ENCODE results near the gene MTSS2. TPM values are rescaled to one million over a fixed set of nuclear protein-coding genes. Genes with fewer than 3 reads are reported as not detected.

MTSS2 gene
- total and polyA plus RNA-seq, 7 experiments from 2014 or later = 1.4 to 16.7 (median 11.5) TPM; not detected in 2

- Mint-ChIP-seq H3K27ac (peak overlapping the region in 2 of 9 donors; percentile 25 to 42), H3K36me3 (peaks cover 0 to 3% (median 0%) of the 10 kb centered on the region in 5 donors), H3K27me3 (peaks cover 0 to 26% (median 3%) of the 10 kb centered on the region in 5 donors), H3K9me3 (no peaks in the 10 kb centered on the region), H3K4me3 (peak overlapping the region in 6 of 10 donors; percentile 53 to 84 (median 68)), H3K4me1 (peaks cover 0 to 8% (median 4%) of the 10 kb centered on the region in 7 donors)
- Histone ChIP-seq H3K4me3 (ENCODE audit: low read length) (no peak overlapping the region), H3K4me1 (ENCODE audit: control insufficient read depth in 2 of 2, insufficient read depth in 2 of 2, low read length in 2 of 2) (peaks cover 0 to 7% of the 10 kb centered on the region in 2 donors), H3K27me3 (ENCODE audit: control insufficient read depth in 2 of 2, insufficient read depth in 2 of 2, low read length in 2 of 2) (peaks cover 0 to 6% of the 10 kb centered on the region in 2 donors), H3K9me3 (ENCODE audit: control insufficient read depth in 2 of 3, low read length in 3 of 3) (no peaks in the 10 kb centered on the region), H3K36me3 (ENCODE audit: control insufficient read depth in 2 of 3, insufficient read depth in 3 of 3, low read length in 3 of 3) (peaks cover 0 to 4% (median 0%) of the 10 kb centered on the region in 3 experiments), H3K27ac (ENCODE audit: low read depth, low read length) (no peak overlapping the region)
- DNase-seq (peak in 1 of 9 donors; percentile 0), ATAC-seq (no peak)
- intact Hi-C loops (cut with micrococcal nuclease) = no loop called here
- ChIA-PET CTCF (interaction anchor here (1.2 to 2.9 kb wide), 2 partner anchors 9 to 83 kb away, joined by 4 to 12 read pairs; no protein-coding TSS in a partner anchor), POLR2A (interaction anchor here (0.5 to 0.9 kb wide), 3 partner anchors 9 to 50 kb away, joined by 3 read pairs; no protein-coding TSS in a partner anchor)
These were observed 1.9 kb upstream of the MTSS2 start for GRCh38 chr16:70687671-70688245.

- CTCF ChIA-PET = interaction anchor here (2.9 kb wide), 1 partner anchor 83 kb away, joined by 12 read pairs; no protein-coding TSS in a partner anchor
- Mint-ChIP-seq H3K27me3 (peaks cover 0 to 26% (median 4%) of the 10 kb centered on the region in 5 donors), H3K4me3 (peak overlapping the region; percentile 12 to 84 (median 63)), H3K9me3 (no peaks in the 10 kb centered on the region), H3K27ac (peak overlapping the region in 2 of 9 donors; percentile 25 to 42), H3K36me3 (peaks cover 0 to 3% (median 0%) of the 10 kb centered on the region in 5 donors), H3K4me1 (peaks cover 0 to 8% (median 4%) of the 10 kb centered on the region in 7 donors)
- no peaks in the 10 kb centered on the region for H3K9me3 ChIP-seq (ENCODE audit: control insufficient read depth in 2 of 3, low read length in 3 of 3)
- POLR2A ChIA-PET = interaction anchor here (0.5 to 0.7 kb wide), 3 partner anchors 8 to 18 kb away, joined by 3 read pairs; no protein-coding TSS in a partner anchor
- H3K4me1 ChIP-seq (ENCODE audit: control insufficient read depth in 2 of 2, insufficient read depth in 2 of 2, low read length in 2 of 2) = peaks cover 0 to 7% of the 10 kb centered on the region in 2 donors
- intact Hi-C loops (cut with micrococcal nuclease) = no loop called here
- peaks cover 0 to 4% (median 0%) of the 10 kb centered on the region in 3 experiments for H3K36me3 ChIP-seq (ENCODE audit: control insufficient read depth in 2 of 3, insufficient read depth in 3 of 3, low read length in 3 of 3)
- H3K27ac ChIP-seq (ENCODE audit: low read depth, low read length) = no peak overlapping the region
- H3K27me3 ChIP-seq (ENCODE audit: control insufficient read depth in 2 of 2, insufficient read depth in 2 of 2, low read length in 2 of 2) = peaks cover 0 to 6% of the 10 kb centered on the region in 2 donors
- H3K4me3 ChIP-seq (ENCODE audit: low read length) = no peak overlapping the region
- DNase-seq (peak in 1 of 9 donors; percentile 5), ATAC-seq (no peak)
These were observed 1.3 kb upstream of the MTSS2 start for GRCh38 chr16:70687102-70687511.

DNA sequence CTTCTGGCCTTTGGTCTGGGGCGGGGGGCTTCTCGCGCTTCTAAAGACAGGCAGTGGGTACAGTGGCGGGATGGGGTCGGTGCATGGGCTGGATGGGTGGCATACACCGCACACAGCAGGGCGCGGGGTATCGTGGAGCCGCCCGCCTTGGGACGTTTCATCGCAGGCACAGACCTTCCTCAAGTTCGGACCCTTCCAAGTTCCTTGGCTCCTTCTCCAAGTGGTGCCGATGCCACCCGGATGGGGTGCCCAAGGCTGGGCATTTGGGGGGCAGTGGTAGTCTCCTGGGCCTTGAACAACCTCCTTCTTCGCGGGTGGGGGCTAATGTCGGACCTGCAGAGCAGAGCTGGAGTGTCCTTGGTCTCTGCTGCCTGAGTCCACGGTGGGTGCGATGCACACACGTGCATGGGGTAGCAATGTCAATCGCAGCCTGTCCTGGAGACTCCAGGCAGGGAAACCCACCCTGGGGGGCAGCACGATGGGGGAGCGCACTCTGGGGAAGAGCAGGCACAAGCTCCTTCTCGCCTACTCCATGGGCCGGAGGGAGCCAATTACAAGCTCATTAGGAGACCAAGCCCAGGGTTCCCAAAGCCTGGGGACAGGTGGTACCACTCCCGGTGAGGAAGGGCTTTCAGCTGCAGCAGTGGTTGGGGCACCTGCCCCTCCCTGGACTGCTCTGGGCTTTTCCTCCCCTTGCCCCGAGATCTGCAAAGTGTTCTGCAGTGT lies 686 bp upstream of the MTSS2 start:
- POLR2A ChIA-PET = interaction anchor here (0.7 kb wide), 1 partner anchor 9 kb away, joined by 3 read pairs; no protein-coding TSS in a partner anchor
- H3K4me1 ChIP-seq (ENCODE audit: control insufficient read depth in 2 of 2, insufficient read depth in 2 of 2, low read length in 2 of 2) = peaks cover 0 to 7% of the 10 kb centered on the region in 2 donors
- intact Hi-C loops (cut with micrococcal nuclease) = no loop called here
- CTCF ChIA-PET = interaction anchor here (2.9 kb wide), 1 partner anchor 84 kb away, joined by 12 read pairs; no protein-coding TSS in a partner anchor
- peak overlapping the region; percentile 42 to 77 (median 66) for H3K4me3 Mint-ChIP-seq
- ATAC-seq = no peak
- no peak overlapping the region for H3K27ac Mint-ChIP-seq
- H3K4me1 Mint-ChIP-seq = peaks cover 0 to 8% (median 4%) of the 10 kb centered on the region in 7 donors
- peaks cover 0 to 3% (median 0%) of the 10 kb centered on the region in 5 donors for H3K36me3 Mint-ChIP-seq
- no peaks in the 10 kb centered on the region for H3K9me3 Mint-ChIP-seq
- no peak overlapping the region for H3K4me3 ChIP-seq (ENCODE audit: low read length)
- peak in 1 of 9 donors; percentile 6 for DNase-seq
- peaks cover 0 to 6% of the 10 kb centered on the region in 2 donors for H3K27me3 ChIP-seq (ENCODE audit: control insufficient read depth in 2 of 2, insufficient read depth in 2 of 2, low read length in 2 of 2)
- peaks cover 0 to 26% (median 4%) of the 10 kb centered on the region in 5 donors for H3K27me3 Mint-ChIP-seq
- peaks cover 0 to 4% (median 0%) of the 10 kb centered on the region in 3 experiments for H3K36me3 ChIP-seq (ENCODE audit: control insufficient read depth in 2 of 3, insufficient read depth in 3 of 3, low read length in 3 of 3)
- no peaks in the 10 kb centered on the region for H3K9me3 ChIP-seq (ENCODE audit: control insufficient read depth in 2 of 3, low read length in 3 of 3)
- no peak overlapping the region for H3K27ac ChIP-seq (ENCODE audit: low read depth, low read length)

DNA sequence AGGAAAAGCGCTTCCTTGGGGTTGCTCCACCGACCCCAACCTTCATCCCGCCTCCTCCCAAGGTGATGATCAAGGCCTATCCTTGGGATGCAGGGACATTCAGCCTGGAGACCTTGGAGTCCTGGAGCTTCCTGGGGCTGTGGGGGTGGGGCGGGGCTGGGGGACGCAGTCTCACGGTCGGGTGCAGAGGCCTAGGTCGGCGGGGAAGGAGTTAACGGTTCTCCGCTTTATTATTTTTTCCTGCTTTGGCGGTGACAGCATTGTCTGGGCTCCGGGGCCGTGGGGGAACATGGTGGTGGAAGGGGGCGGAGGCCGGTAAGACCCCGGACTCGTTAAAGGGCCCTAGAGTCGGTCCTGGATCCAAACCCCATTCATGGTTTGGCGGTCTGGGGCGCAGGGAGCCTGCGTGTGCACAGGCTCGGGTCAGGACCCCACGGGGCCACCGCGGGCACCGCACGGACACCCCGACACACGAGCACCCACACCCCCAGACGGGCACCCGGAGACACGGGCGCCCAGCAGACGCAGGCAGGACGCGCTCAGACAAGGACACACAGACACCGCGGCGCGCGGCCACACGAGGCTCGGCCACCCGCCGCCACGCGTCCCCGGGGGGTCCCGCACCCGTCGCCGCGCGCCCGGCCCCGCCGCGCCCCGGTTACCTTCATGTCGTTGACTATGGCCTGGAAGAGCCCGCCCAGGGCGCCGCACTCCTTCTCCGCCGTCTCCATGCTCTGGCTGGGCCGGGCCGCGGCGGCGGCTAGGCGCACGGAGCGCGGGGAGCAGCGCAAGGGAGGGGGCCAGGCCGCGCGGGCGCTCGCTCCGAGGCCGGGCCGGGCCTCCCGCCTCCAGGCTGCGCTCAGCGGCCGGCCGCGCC lies 554 bp downstream of the MTSS2 start:
- Histone ChIP-seq H3K36me3 (ENCODE audit: control insufficient read depth in 2 of 3, insufficient read depth in 3 of 3, low read length in 3 of 3) (peaks cover 0 to 4% (median 0%) of the 10 kb centered on the region in 3 experiments), H3K27ac (ENCODE audit: low read depth, low read length) (no peak overlapping the region), H3K4me3 (ENCODE audit: low read length) (no peak overlapping the region), H3K4me1 (ENCODE audit: control insufficient read depth in 2 of 2, insufficient read depth in 2 of 2, low read length in 2 of 2) (peaks cover 0 to 7% of the 10 kb centered on the region in 2 donors), H3K9me3 (ENCODE audit: control insufficient read depth in 2 of 3, low read length in 3 of 3) (no peaks in the 10 kb centered on the region), H3K27me3 (ENCODE audit: control insufficient read depth in 2 of 2, insufficient read depth in 2 of 2, low read length in 2 of 2) (peaks cover 0 to 6% of the 10 kb centered on the region in 2 donors)
- H3K27me3 Mint-ChIP-seq = peaks cover 0 to 26% (median 4%) of the 10 kb centered on the region in 5 donors
- peak in 2 of 9 donors; percentile 8 to 9 for DNase-seq
- peak; percentile 36 for ATAC-seq
- peaks cover 0 to 3% (median 0%) of the 10 kb centered on the region in 5 donors for H3K36me3 Mint-ChIP-seq
- intact Hi-C loops (cut with micrococcal nuclease) = loop anchor here in 1 of 2 donors (1.0 kb wide), 1 partner anchor 52 kb away; no protein-coding TSS in a partner anchor
- peaks cover 0 to 8% (median 4%) of the 10 kb centered on the region in 7 donors for H3K4me1 Mint-ChIP-seq
- CTCF ChIA-PET = no interaction called here
- POLR2A ChIA-PET = interaction anchor here (0.6 to 0.9 kb wide), 2 partner anchors 49 to 86 kb away, joined by 3 to 4 read pairs; no protein-coding TSS in a partner anchor
- peak overlapping the region in 9 of 10 donors; percentile 32 to 74 (median 59) for H3K4me3 Mint-ChIP-seq
- peak overlapping the region in 1 of 9 donors; percentile 14 for H3K27ac Mint-ChIP-seq
- no peaks in the 10 kb centered on the region for H3K9me3 Mint-ChIP-seq

DNA sequence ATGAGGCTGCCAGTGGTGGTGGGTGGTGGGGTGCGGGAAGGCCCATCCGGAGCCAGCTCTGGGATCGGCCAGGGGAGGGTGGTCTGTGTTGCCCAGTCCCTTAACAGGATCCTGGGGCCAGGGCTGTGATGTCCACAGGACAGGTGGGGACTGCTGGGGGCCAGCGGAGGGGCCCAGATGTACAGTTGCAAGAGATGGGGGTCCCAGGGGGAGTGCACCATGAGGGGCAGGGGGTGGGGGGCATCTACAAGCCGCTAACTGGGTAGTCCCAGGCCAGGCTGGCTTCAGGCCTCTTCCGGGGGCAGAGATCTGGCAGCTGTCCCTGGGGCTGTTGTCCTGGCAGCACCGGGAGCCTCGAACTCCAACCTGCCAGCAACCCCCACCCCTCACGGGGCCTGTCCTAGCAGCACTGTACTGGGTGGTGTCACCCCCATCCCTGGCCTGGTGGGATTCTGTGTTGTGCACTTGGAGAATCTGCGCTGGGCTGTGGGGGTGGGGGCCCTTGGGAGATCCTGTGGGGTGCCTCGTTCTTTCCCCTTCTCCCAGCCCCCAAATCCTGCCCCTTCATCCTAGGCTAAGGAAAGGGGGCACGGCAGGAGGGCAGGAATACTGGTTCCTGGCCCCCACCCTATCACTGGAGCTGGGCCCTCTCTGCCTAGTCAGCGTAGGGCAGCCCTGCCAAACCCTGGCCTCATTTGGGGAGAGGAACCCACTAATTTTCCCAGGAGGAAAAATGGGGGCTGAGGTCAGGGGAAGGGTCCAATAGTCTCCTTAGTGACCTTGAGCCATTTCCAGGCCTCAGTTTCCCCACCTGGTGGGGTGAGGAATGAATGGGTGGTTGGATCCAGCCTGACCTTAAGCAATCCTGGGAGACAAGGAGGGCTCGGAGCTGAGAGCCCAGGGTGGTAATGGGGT lies 1.4 kb downstream of the MTSS2 start:
- peak overlapping the region in 8 of 10 donors; percentile 32 to 74 (median 64) for H3K4me3 Mint-ChIP-seq
- H3K27ac Mint-ChIP-seq = no peak overlapping the region
- POLR2A ChIA-PET = interaction anchor here (0.6 to 0.9 kb wide), 2 partner anchors 50 to 87 kb away, joined by 3 to 4 read pairs; no protein-coding TSS in a partner anchor

More for the DNA sequence above, 1.4 kb downstream of the MTSS2 start:
- H3K4me3 ChIP-seq (ENCODE audit: low read length) = no peak overlapping the region
- H3K36me3 ChIP-seq (ENCODE audit: control insufficient read depth in 2 of 3, insufficient read depth in 3 of 3, low read length in 3 of 3) = peaks cover 0 to 4% (median 0%) of the 10 kb centered on the region in 3 experiments
- H3K4me1 ChIP-seq (ENCODE audit: control insufficient read depth in 2 of 2, insufficient read depth in 2 of 2, low read length in 2 of 2) = peaks cover 0 to 7% of the 10 kb centered on the region in 2 donors
- no peak overlapping the region for H3K27ac ChIP-seq (ENCODE audit: low read depth, low read length)
- peaks cover 0 to 6% of the 10 kb centered on the region in 2 donors for H3K27me3 ChIP-seq (ENCODE audit: control insufficient read depth in 2 of 2, insufficient read depth in 2 of 2, low read length in 2 of 2)
- ATAC-seq (no peak), DNase-seq (peak in 1 of 9 donors; percentile 4)
- H3K4me1 Mint-ChIP-seq = peaks cover 0 to 8% (median 4%) of the 10 kb centered on the region in 7 donors
- no peaks in the 10 kb centered on the region for H3K9me3 Mint-ChIP-seq
- intact Hi-C loops (cut with micrococcal nuclease) = loop anchor here in 1 of 2 donors (1.0 kb wide), 1 partner anchor 53 kb away; no protein-coding TSS in a partner anchor
- H3K36me3 Mint-ChIP-seq = peaks cover 0 to 3% (median 0%) of the 10 kb centered on the region in 5 donors
- peaks cover 0 to 26% (median 4%) of the 10 kb centered on the region in 5 donors for H3K27me3 Mint-ChIP-seq
- CTCF ChIA-PET = no interaction called here
- H3K9me3 ChIP-seq (ENCODE audit: control insufficient read depth in 2 of 3, low read length in 3 of 3) = no peaks in the 10 kb centered on the region
